GM21528 (cell line): ENCODE data around the gene CECR2.
"Not testable (repeated sequence)": the region's sequence is repeated elsewhere in the genome, so short reads cannot be mapped to it uniquely, and the experiment has no call there.

Experiments used
- ATAC-seq: cut with Tn5 transposase; IDR thresholded peaks from one replicate; pipeline ENCODE4 v1.9.1; 2021; ENCODE audit warnings: mild to moderate bottlenecking, moderate library complexity; ENCODE audit not compliant: unreplicated experiment, low FRiP score

CECR2 gene

GRCh38 chr22:17493419-17493981 is 124.2 kb downstream of the CECR2 start:
- no peak for ATAC-seq

- ATAC-seq: no peak
Observed at GRCh38 chr22:17496841-17497240, 127.6 kb downstream of the CECR2 start.

GRCh38 chr22:17501679-17502285 is 132.5 kb downstream of the CECR2 start:
- ATAC-seq: no peak

GRCh38 chr22:17508110-17508509 is 138.8 kb downstream of the CECR2 start:
- no peak for ATAC-seq

- ATAC-seq: no peak
Observed at GRCh38 chr22:17512960-17513359, 143.7 kb downstream of the CECR2 start.

- ATAC-seq: no peak
Observed at GRCh38 chr22:17513612-17514011, 144.4 kb downstream of the CECR2 start.

- no peak for ATAC-seq
Observed at GRCh38 chr22:17514084-17514483, 144.8 kb downstream of the CECR2 start.

- no peak for ATAC-seq
Observed at GRCh38 chr22:17518406-17518805, 149.1 kb downstream of the CECR2 start.

- ATAC-seq: not testable (repeated sequence)
Observed at GRCh38 chr22:17521971-17522370, 152.7 kb downstream of the CECR2 start.

GRCh38 chr22:17523925-17524324 is 154.7 kb downstream of the CECR2 start:
- no peak for ATAC-seq

GRCh38 chr22:17536269-17536668 is 167.0 kb downstream of the CECR2 start:
- no peak for ATAC-seq

- no peak for ATAC-seq
Observed at GRCh38 chr22:17537155-17537554, 167.9 kb downstream of the CECR2 start.

GRCh38 chr22:17540481-17540880 is 171.2 kb downstream of the CECR2 start:
- no peak for ATAC-seq

GRCh38 chr22:17541476-17541875 is 172.2 kb downstream of the CECR2 start:
- no peak for ATAC-seq

GRCh38 chr22:17542452-17542851 is 173.2 kb downstream of the CECR2 start:
- ATAC-seq: no peak

GRCh38 chr22:17548010-17548755 is 178.9 kb downstream of the CECR2 start:
- no peak for ATAC-seq

- no peak for ATAC-seq
Observed at GRCh38 chr22:17548756-17549035, 179.4 kb downstream of the CECR2 start.

GRCh38 chr22:17549183-17549582 is 179.9 kb downstream of the CECR2 start:
- ATAC-seq: no peak

GRCh38 chr22:17549655-17550054 is 180.4 kb downstream of the CECR2 start:
- ATAC-seq: no peak

GRCh38 chr22:17552737-17553136 is 183.5 kb downstream of the CECR2 start:
- no peak for ATAC-seq

- no peak for ATAC-seq
Observed at GRCh38 chr22:17554814-17555213, 185.6 kb downstream of the CECR2 start.

GRCh38 chr22:17559188-17559587 is 189.9 kb downstream of the CECR2 start:
- no peak for ATAC-seq
